H1 (cell line): ENCODE results near the gene KIAA0319L.

ENCODE experiments used
- ATF3 ChIP-seq: IDR thresholded peaks from 2 replicates; pipeline ENCODE4 v1.6.1; 2011; ENCODE audit warnings: low read depth, mild to moderate bottlenecking, low read length; ENCODE audit not compliant: insufficient read depth
- CTCF ChIP-seq, 3 experiments: IDR thresholded peaks; 1 replicate in 2 of 3; 2 replicates in 1 of 3; pipeline versions ENCODE4 v1.5.1 to v1.6.1; 2011; ENCODE audit warnings: low read length in 3 of 3, mild to moderate bottlenecking in 3 of 3, inconsistent platforms in 2 of 3, low read depth in 1 of 3, moderate library complexity in 1 of 3; ENCODE audit not compliant: insufficient read depth in 1 of 3; ENCODE audit errors: control extremely low read depth in 1 of 3
- EP300 ChIP-seq, 2 experiments: IDR thresholded peaks; 1 replicate in 1 of 2; 2 replicates in 1 of 2; pipeline ENCODE4 v1.6.1; 2011 to 2012; ENCODE audit warnings: low read depth in 2 of 2, low read length in 2 of 2, mild to moderate bottlenecking in 2 of 2, borderline replicate concordance in 1 of 2, inconsistent platforms in 1 of 2, moderate library complexity in 1 of 2
- GABPA ChIP-seq: IDR thresholded peaks from 2 replicates; pipeline ENCODE4 v1.6.1; 2011; ENCODE audit warnings: mild to moderate bottlenecking, low read length, moderate library complexity, borderline replicate concordance; ENCODE audit not compliant: insufficient read depth
- HDAC2 ChIP-seq, 2 experiments: fragments of 300-600 bp in 1 of 2; sonication (generic) in 1 of 2; IDR thresholded peaks; 2 replicates each; pipeline ENCODE4 v1.6.1; 2011 to 2012; ENCODE audit warnings: low read depth in 2 of 2, low read length in 2 of 2, mild to moderate bottlenecking in 2 of 2, moderate library complexity in 2 of 2, borderline replicate concordance in 1 of 2, inconsistent platforms in 1 of 2
- JUND ChIP-seq: IDR thresholded peaks from 2 replicates; pipeline ENCODE4 v1.6.1; 2011; ENCODE audit warnings: mild to moderate bottlenecking, improper control_type of control experiment, low read length
- POLR2AphosphoS5 ChIP-seq: IDR thresholded peaks from 2 replicates; pipeline ENCODE4 v1.6.1; 2011; ENCODE audit warnings: low read depth, low read length
- TAF1 ChIP-seq: IDR thresholded peaks from 2 replicates; pipeline ENCODE4 v1.6.1; 2011; ENCODE audit warnings: mild to moderate bottlenecking, low read depth, low read length
- USF2 ChIP-seq: IDR thresholded peaks from 2 replicates; pipeline ENCODE4 v1.6.1; 2011; ENCODE audit warnings: low read length, improper control_type of control experiment
- ZNF274 ChIP-seq: IDR thresholded peaks from 2 replicates; pipeline ENCODE4 v1.7.0; 2012; ENCODE audit warnings: low read length, borderline replicate concordance; ENCODE audit errors: extremely low read depth

- TF ChIP-seq CTCF (IDR thresholded peaks at IDR 0.05; ENCODE audit: control extremely low read depth in 1 of 3, insufficient read depth in 1 of 3, low read depth in 1 of 3, low read length in 3 of 3), result no peak
- no peak for TF ChIP-seq POLR2AphosphoS5
- no peak for TF ChIP-seq HDAC2 (IDR thresholded peaks at IDR 0.05; ENCODE audit: borderline replicate concordance in 1 of 2, low read depth in 2 of 2, low read length in 2 of 2)
- no peak for TF ChIP-seq ATF3
- no peak for TF ChIP-seq JUND
- no peak for TF ChIP-seq GABPA
- TF ChIP-seq ZNF274, result no peak
- no peak for TF ChIP-seq EP300 (IDR thresholded peaks at IDR 0.05; ENCODE audit: borderline replicate concordance in 1 of 2, low read depth in 2 of 2, low read length in 2 of 2)
- TF ChIP-seq USF2, result no peak
- TF ChIP-seq TAF1, result no peak
Observed at GRCh38 chr1:35454616-35455015, 102.6 kb downstream of the KIAA0319L start.
